Esophagus muscularis mucosa (tissue), 4 donors: ENCODE results near the gene OR5C1. TPM values are rescaled to one million over a fixed set of nuclear protein-coding genes. Genes with fewer than 3 reads are reported as not detected.

Experiments
- DNase-seq: peaks from one replicate; pipeline ENCODE4 v3.0.0-alpha.2; 2017; ENCODE audit errors: extremely low spot score
- H3K27ac ChIP-seq, 4 donors: fragments of 200-600 bp; sonication (generic); replicated peaks in 1 of 4; 1 replicate in 3 of 4; 2 replicates in 1 of 4; pipeline ENCODE4 v1.5.1; 2016 to 2019; ENCODE audit warnings: mild to moderate bottlenecking in 1 of 4
- H3K27me3 ChIP-seq, 4 donors: fragments of 200-600 bp; sonication (generic); one replicate each; pipeline versions ENCODE4 v1.5.1 to v1.6.0; 2016 to 2019
- H3K36me3 ChIP-seq, 4 donors: fragments of 200-600 bp; sonication (generic); one replicate each; pipeline ENCODE4 v1.5.1; 2016 to 2019
- H3K4me1 ChIP-seq, 4 donors: fragments of 200-600 bp; sonication (generic); one replicate each; pipeline ENCODE4 v1.5.1; 2016 to 2019
- H3K4me3 ChIP-seq, 4 donors: fragments of 200-600 bp; sonication (generic); 1 replicate in 2 of 4; 2 replicates in 2 of 4; pipeline ENCODE4 v1.5.1; 2016 to 2019; ENCODE audit warnings: mild to moderate bottlenecking in 4 of 4, moderate library complexity in 1 of 4
- H3K9me3 ChIP-seq, 4 donors: fragments of 200-600 bp; sonication (generic); 1 replicate in 3 of 4; 2 replicates in 1 of 4; pipeline ENCODE4 v1.5.1; 2016 to 2019
- EP300 ChIP-seq: sonication (generic); formaldehyde crosslinking; IDR thresholded peaks from one replicate; pipeline ENCODE4 v1.6.1; 2017; ENCODE audit warnings: antibody characterized with exemption
- POLR2A ChIP-seq: fragments of 450-650 bp; IDR thresholded peaks from one replicate; pipeline ENCODE4 v1.6.1; 2017; ENCODE audit warnings: antibody characterized with exemption, moderate library complexity, mild to moderate bottlenecking, low read depth
- POLR2AphosphoS5 ChIP-seq, 2 donors: sonication (generic); formaldehyde crosslinking; IDR thresholded peaks; one replicate each; pipeline ENCODE4 v1.6.1; 2017; ENCODE audit warnings: antibody characterized with exemption in 2 of 2
- WGBS: methylation state at CpG from one replicate; pipeline ENCODE4 v1.1.5; 2018; 5-methylcytosine and 5-hydroxymethylcytosine counted together
- intact Hi-C: fragments of 100-400 bp; cut with DNase I; formaldehyde crosslinking; loops from one replicate; pipeline ENCODE4 v1.15.1; 2023
- total RNA-seq, 4 donors: library from RNA; depleted of rRNA; stranded (reverse); fragments of >200 nt; gene quantifications; one replicate each; pipeline versions ENCODE4 v1.1.0 to v1.2.1, GENCODE V29; 2016
- TF ChIP-seq, protein P1 (sequence below), 3 experiments: fragments of 200-600 bp in 2 of 3; fragments of 450-650 bp in 1 of 3; sonication (generic) in 2 of 3; IDR thresholded peaks; one replicate each; pipeline ENCODE4 v1.5.1; 2017 to 2019; ENCODE audit warnings: antibody characterized with exemption in 3 of 3, mild to moderate bottlenecking in 2 of 3, moderate library complexity in 1 of 3

OR5C1 gene
- total RNA-seq, 4 donors from 2014 or later, result not detected

GRCh38 chr9:122786338-122786737 is 2.4 kb upstream of the OR5C1 start:
- Histone ChIP-seq H3K36me3 (no peaks in the 10 kb centered on the region), H3K9me3 (no peaks in the 10 kb centered on the region), H3K4me1 (no peaks in the 10 kb centered on the region), H3K27ac (no peak overlapping the region), H3K4me3 (no peak overlapping the region), H3K27me3 (no peaks in the 10 kb centered on the region)
- no peak for DNase-seq
- TF ChIP-seq POLR2A, result no peak
- no peak for TF ChIP-seq POLR2AphosphoS5 (IDR thresholded peaks at IDR 0.05)
- no peak for TF ChIP-seq EP300
- TF ChIP-seq, protein P1, sequence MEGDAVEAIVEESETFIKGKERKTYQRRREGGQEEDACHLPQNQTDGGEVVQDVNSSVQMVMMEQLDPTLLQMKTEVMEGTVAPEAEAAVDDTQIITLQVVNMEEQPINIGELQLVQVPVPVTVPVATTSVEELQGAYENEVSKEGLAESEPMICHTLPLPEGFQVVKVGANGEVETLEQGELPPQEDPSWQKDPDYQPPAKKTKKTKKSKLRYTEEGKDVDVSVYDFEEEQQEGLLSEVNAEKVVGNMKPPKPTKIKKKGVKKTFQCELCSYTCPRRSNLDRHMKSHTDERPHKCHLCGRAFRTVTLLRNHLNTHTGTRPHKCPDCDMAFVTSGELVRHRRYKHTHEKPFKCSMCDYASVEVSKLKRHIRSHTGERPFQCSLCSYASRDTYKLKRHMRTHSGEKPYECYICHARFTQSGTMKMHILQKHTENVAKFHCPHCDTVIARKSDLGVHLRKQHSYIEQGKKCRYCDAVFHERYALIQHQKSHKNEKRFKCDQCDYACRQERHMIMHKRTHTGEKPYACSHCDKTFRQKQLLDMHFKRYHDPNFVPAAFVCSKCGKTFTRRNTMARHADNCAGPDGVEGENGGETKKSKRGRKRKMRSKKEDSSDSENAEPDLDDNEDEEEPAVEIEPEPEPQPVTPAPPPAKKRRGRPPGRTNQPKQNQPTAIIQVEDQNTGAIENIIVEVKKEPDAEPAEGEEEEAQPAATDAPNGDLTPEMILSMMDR (IDR thresholded peaks at IDR 0.05), result no peak
- 100% methylated on average over 4 of the region's 4 CpGs for WGBS
- intact Hi-C loops, result no loop called here

- TF ChIP-seq EP300 (no peak), POLR2AphosphoS5 (IDR thresholded peaks at IDR 0.05) (no peak), POLR2A (no peak)
- TF ChIP-seq, protein P1 (IDR thresholded peaks at IDR 0.05), result no peak
- 95% methylated on average over 28 of the region's 28 CpGs for WGBS
- H3K27ac ChIP-seq, result no peak overlapping the region
- intact Hi-C loops, result no loop called here
- H3K4me3 ChIP-seq, result no peak overlapping the region
- no peaks in the 10 kb centered on the region for H3K36me3 ChIP-seq
- no peaks in the 10 kb centered on the region for H3K27me3 ChIP-seq
- H3K9me3 ChIP-seq, result no peaks in the 10 kb centered on the region
- DNase-seq, result no peak
- no peaks in the 10 kb centered on the region for H3K4me1 ChIP-seq
Observed at GRCh38 chr9:122789256-122790046, 718 bp downstream of the OR5C1 start.

- WGBS, result 88% methylated on average over 4 of the region's 5 CpGs
- Histone ChIP-seq H3K27me3 (no peaks in the 10 kb centered on the region), H3K36me3 (no peaks in the 10 kb centered on the region), H3K4me1 (no peaks in the 10 kb centered on the region), H3K27ac (no peak overlapping the region), H3K9me3 (no peaks in the 10 kb centered on the region), H3K4me3 (no peak overlapping the region)
- DNase-seq, result no peak
- no peak for TF ChIP-seq POLR2AphosphoS5 (IDR thresholded peaks at IDR 0.05)
- TF ChIP-seq POLR2A, result no peak
- TF ChIP-seq EP300, result no peak
- TF ChIP-seq, protein P1 (IDR thresholded peaks at IDR 0.05), result no peak
- intact Hi-C loops, result no loop called here
Observed at GRCh38 chr9:122791872-122792669, 3.3 kb downstream of the OR5C1 start.

DNA sequence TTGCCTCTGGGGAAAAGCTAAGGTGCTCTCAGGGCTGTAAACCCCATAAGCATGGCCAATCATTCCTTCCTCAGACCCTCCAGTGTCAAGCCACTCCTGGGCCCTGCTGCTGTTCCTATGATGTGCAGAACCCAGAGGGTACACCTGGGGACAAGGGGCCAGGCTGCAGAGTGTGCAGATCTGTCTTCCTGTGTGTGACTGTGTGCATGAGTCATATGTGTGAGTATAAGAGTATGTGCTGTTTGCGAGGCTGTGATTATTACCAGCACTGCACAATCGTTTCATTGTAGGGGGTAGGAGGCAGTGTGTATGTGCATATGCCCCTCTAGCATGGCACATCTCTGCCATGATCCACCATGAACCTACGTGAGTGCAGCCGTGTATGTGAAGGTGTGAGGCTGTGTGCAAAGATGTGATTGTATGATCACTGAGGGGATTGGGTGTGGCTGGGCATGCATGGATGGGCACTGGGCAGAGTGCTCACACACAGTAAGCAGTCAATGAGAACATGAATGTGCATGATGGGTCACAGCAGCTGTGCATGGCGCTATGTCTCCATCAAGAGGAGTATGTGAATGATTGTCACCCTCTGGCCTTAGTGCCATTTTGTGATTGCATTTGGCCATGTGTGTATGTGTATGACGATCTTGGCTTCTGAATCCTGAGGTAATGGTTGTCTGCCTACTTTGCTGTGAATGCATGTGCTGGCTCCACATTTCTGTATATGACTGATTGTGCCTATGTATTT is 8.8 kb downstream of the OR5C1 start:
- intact Hi-C loops, result no loop called here
- no peak overlapping the region for H3K27ac ChIP-seq
- H3K36me3 ChIP-seq, result no peaks in the 10 kb centered on the region
- DNase-seq, result no peak
- H3K4me1 ChIP-seq, result no peaks in the 10 kb centered on the region
- H3K4me3 ChIP-seq, result no peak overlapping the region
- no peaks in the 10 kb centered on the region for H3K27me3 ChIP-seq
- WGBS, result 85% methylated on average over 6 of the region's 6 CpGs
- H3K9me3 ChIP-seq, result no peaks in the 10 kb centered on the region
- TF ChIP-seq, protein P1 (IDR thresholded peaks at IDR 0.05), result no peak
- TF ChIP-seq EP300, result no peak
- no peak for TF ChIP-seq POLR2AphosphoS5 (IDR thresholded peaks at IDR 0.05)
- no peak for TF ChIP-seq POLR2A
